Breast epithelium (tissue), 4 donors: Measurements from ENCODE around the gene SLC39A2. TPM values are rescaled to one million over a fixed set of nuclear protein-coding genes. Genes with fewer than 3 reads are reported as not detected.
"Not testable (repeated sequence)": the region's sequence is repeated elsewhere in the genome, so short reads cannot be mapped to it uniquely, and the experiment has no call there.

ENCODE experiments used
- DNase-seq, 2 donors: peaks; one replicate each; pipeline ENCODE4 v3.0.0-alpha.2; 2019; ENCODE audit warnings: low spot score in 2 of 2
- H3K27ac ChIP-seq, 2 donors: fragments of 200-600 bp; sonication (generic) in 1 of 2; one replicate each; pipeline ENCODE4 v1.5.1; 2016 to 2019; ENCODE audit warnings: mild to moderate bottlenecking in 1 of 2
- H3K27me3 ChIP-seq, 2 donors: fragments of 200-600 bp; sonication (generic) in 1 of 2; one replicate each; pipeline versions ENCODE4 v1.5.1 to v1.6.0; 2017 to 2019; ENCODE audit warnings: control low read depth in 1 of 2, mild to moderate bottlenecking in 1 of 2
- H3K36me3 ChIP-seq: fragments of 200-600 bp; one replicate; pipeline ENCODE4 v1.5.1; 2019
- H3K4me1 ChIP-seq, 2 donors: fragments of 200-600 bp; sonication (generic); one replicate each; pipeline ENCODE4 v1.5.1; 2016 to 2019; ENCODE audit warnings: control low read depth in 1 of 2
- H3K4me3 ChIP-seq, 3 donors: fragments of 200-600 bp; sonication (generic); 1 replicate in 2 of 3; 2 replicates in 1 of 3; pipeline ENCODE4 v1.5.1; 2016 to 2019; ENCODE audit warnings: mild to moderate bottlenecking in 3 of 3, moderate library complexity in 2 of 3
- H3K9me3 ChIP-seq, 2 donors: fragments of 200-600 bp; sonication (generic) in 1 of 2; one replicate each; pipeline ENCODE4 v1.5.1; 2016 to 2019; ENCODE audit warnings: control low read depth in 1 of 2
- CTCF ChIP-seq, 3 donors: fragments of 450-650 bp; IDR thresholded peaks; one replicate each; pipeline ENCODE4 v1.5.1; 2016 to 2017; ENCODE audit warnings: antibody characterized with exemption in 3 of 3, mild to moderate bottlenecking in 3 of 3, moderate library complexity in 3 of 3
- POLR2A ChIP-seq: fragments of 450-650 bp; IDR thresholded peaks from one replicate; pipeline ENCODE4 v1.6.1; 2016; ENCODE audit warnings: antibody characterized with exemption, mild to moderate bottlenecking, moderate library complexity
- POLR2AphosphoS5 ChIP-seq, 3 donors: sonication (generic); formaldehyde crosslinking; IDR thresholded peaks; one replicate each; pipeline ENCODE4 v1.6.1; 2017; ENCODE audit warnings: antibody characterized with exemption in 3 of 3
- intact Hi-C: fragments of 100-400 bp; cut with DNase I; formaldehyde crosslinking; loops from one replicate; pipeline ENCODE4 v1.15.1; 2023; ENCODE audit warnings: low total_unique reads
- total RNA-seq, 3 donors: library from RNA; depleted of rRNA; stranded (reverse); fragments of >200 nt; gene quantifications; one replicate each; pipeline ENCODE4 v1.1.0, GENCODE V29; 2016

The SLC39A2 gene
- total RNA-seq, result under 1 TPM in 1 of 3 donors, not detected in 2; 0.59 TPM

GRCh38 chr14:20998674-20999366, at the start of gene SLC39A2:
SLC39A2 (plus strand) TSS chr14:20999293; CDS start chr14:20999447, 154 bp downstream.
- H3K27ac ChIP-seq, result peak within 1 kb of the TSS; percentile 79 to 81
- DNase-seq, result peak; percentile 66 to 69
- intact Hi-C loops, result no loop called here

GRCh38 chr14:20954736-20955537, 44.2 kb upstream of the SLC39A2 start, which contains the start of gene RNASE2:
RNASE2 (plus strand) TSS chr14:20955487; CDS start chr14:20955772, 285 bp downstream.
- H3K27ac ChIP-seq, DNase-seq, intact Hi-C loops, H3K4me3 ChIP-seq, H3K4me1 ChIP-seq, H3K27me3 ChIP-seq, H3K36me3 ChIP-seq, H3K9me3 ChIP-seq: not testable (repeated sequence)

More at GRCh38 chr14:20998674-20999366, at the start of gene SLC39A2:
- Histone ChIP-seq H3K9me3 (no peaks in the 10 kb centered on the region), H3K4me1 (no peaks in the 10 kb centered on the region), H3K36me3 (peaks cover 12% of the 10 kb centered on the region), H3K27me3 (no peaks in the 10 kb centered on the region), H3K4me3 (no peak within 1 kb of the TSS)
- TF ChIP-seq POLR2AphosphoS5 (IDR thresholded peaks at IDR 0.05) (no peak), POLR2A (no peak), CTCF (IDR thresholded peaks at IDR 0.05) (no peak)

- H3K4me3 ChIP-seq, H3K9me3 ChIP-seq, H3K36me3 ChIP-seq, H3K27ac ChIP-seq, intact Hi-C loops, H3K4me1 ChIP-seq, DNase-seq, H3K27me3 ChIP-seq: not testable (repeated sequence)
Observed at GRCh38 chr14:20955538-20955873, 43.6 kb upstream of the SLC39A2 start.

GRCh38 chr14:20956376-20956976, 42.6 kb upstream of the SLC39A2 start:
- intact Hi-C loops, result no loop called here
- Histone ChIP-seq H3K36me3 (no peaks in the 10 kb centered on the region), H3K9me3 (no peaks in the 10 kb centered on the region), H3K4me3 (no peak overlapping the region), H3K27me3 (no peaks in the 10 kb centered on the region), H3K4me1 (no peaks in the 10 kb centered on the region), H3K27ac (no peak overlapping the region)
- DNase-seq, result no peak
- TF ChIP-seq POLR2AphosphoS5 (IDR thresholded peaks at IDR 0.05) (no peak), CTCF (IDR thresholded peaks at IDR 0.05) (no peak), POLR2A (no peak)

GRCh38 chr14:20958946-20959345, 40.1 kb upstream of the SLC39A2 start:
- H3K9me3 ChIP-seq, intact Hi-C loops: not testable (repeated sequence)

GRCh38 chr14:20969336-20969735, 29.8 kb upstream of the SLC39A2 start:
- H3K27ac ChIP-seq, result no peak overlapping the region
- peaks cover 0 to 5% of the 10 kb centered on the region in 2 donors for H3K4me1 ChIP-seq
- H3K4me3 ChIP-seq, result no peak overlapping the region
- intact Hi-C loops, result no loop called here
- no peaks in the 10 kb centered on the region for H3K9me3 ChIP-seq
- H3K27me3 ChIP-seq, result no peaks in the 10 kb centered on the region
- no peak for DNase-seq
- TF ChIP-seq POLR2AphosphoS5 (IDR thresholded peaks at IDR 0.05) (no peak), POLR2A (no peak), CTCF (IDR thresholded peaks at IDR 0.05) (no peak)
- no peaks in the 10 kb centered on the region for H3K36me3 ChIP-seq

More at GRCh38 chr14:20958946-20959345, 40.1 kb upstream of the SLC39A2 start:
- not testable (repeated sequence) for H3K27ac ChIP-seq, H3K4me1 ChIP-seq, DNase-seq, H3K36me3 ChIP-seq, H3K4me3 ChIP-seq, H3K27me3 ChIP-seq
